GM23248 (cell line): ENCODE data around the gene OXA1L. TPM values are rescaled to one million over a fixed set of nuclear protein-coding genes. Genes with fewer than 3 reads are reported as not detected.
"Not testable (repeated sequence)": the region's sequence is repeated elsewhere in the genome, so short reads cannot be mapped to it uniquely, and the experiment has no call there.

ENCODE experiments used
- DNase-seq: peaks from one replicate; pipeline ENCODE4 v3.0.0-alpha.2; 2015
- H2AFZ ChIP-seq: fragments of 200-600 bp; sonication (generic); 2 replicates; pipeline ENCODE4 v1.6.1; 2016; ENCODE audit warnings: antibody characterized with exemption
- H3F3A ChIP-seq: fragments of 200-600 bp; sonication (generic); 2 replicates; pipeline ENCODE4 v1.6.1; 2016; ENCODE audit warnings: mild to moderate bottlenecking, antibody characterized with exemption, mixed run types; ENCODE audit not compliant: insufficient read depth
- H3K27ac ChIP-seq: fragments of 200-600 bp; sonication (generic); 2 replicates; pipeline ENCODE4 v1.5.1; 2016; ENCODE audit warnings: mild to moderate bottlenecking
- H3K27me3 ChIP-seq: fragments of 200-600 bp; sonication (generic); replicated peaks from 2 replicates; pipeline ENCODE4 v1.6.1; 2016; ENCODE audit warnings: mild to moderate bottlenecking; ENCODE audit not compliant: insufficient read depth
- H3K36me3 ChIP-seq: fragments of 200-600 bp; sonication (generic); 2 replicates; pipeline ENCODE4 v1.6.1; 2016; ENCODE audit warnings: low read depth, mild to moderate bottlenecking
- H3K4me1 ChIP-seq: fragments of 200-600 bp; sonication (generic); 2 replicates; pipeline ENCODE4 v1.6.1; 2016; ENCODE audit warnings: mild to moderate bottlenecking; ENCODE audit not compliant: insufficient read depth
- H3K4me2 ChIP-seq: fragments of 200-600 bp; sonication (generic); one replicate; pipeline ENCODE4 v1.6.1; 2016; ENCODE audit warnings: mild to moderate bottlenecking; ENCODE audit not compliant: unreplicated experiment
- H3K4me3 ChIP-seq: fragments of 200-600 bp; sonication (generic); 2 replicates; pipeline ENCODE4 v1.5.1; 2016; ENCODE audit warnings: mild to moderate bottlenecking
- H3K79me2 ChIP-seq: fragments of 200-600 bp; sonication (generic); 2 replicates; pipeline ENCODE4 v1.6.1; 2016; ENCODE audit warnings: mild to moderate bottlenecking; ENCODE audit not compliant: insufficient read depth
- H3K9ac ChIP-seq: fragments of 200-600 bp; sonication (generic); 2 replicates; pipeline ENCODE4 v1.6.1; 2016; ENCODE audit warnings: mild to moderate bottlenecking
- H3K9me2 ChIP-seq: fragments of 200-600 bp; sonication (generic); 2 replicates; pipeline ENCODE4 v1.6.1; 2016; ENCODE audit warnings: mixed run types, mild to moderate bottlenecking, moderate library complexity; ENCODE audit not compliant: insufficient read depth
- H3K9me3 ChIP-seq: fragments of 200-600 bp; sonication (generic); one replicate; pipeline ENCODE4 v1.6.1; 2017; ENCODE audit warnings: low read depth
- H4K20me1 ChIP-seq: fragments of 200-600 bp; sonication (generic); 2 replicates; pipeline ENCODE4 v1.6.0; 2016; ENCODE audit not compliant: insufficient read depth
- EZH2 ChIP-seq: fragments of 200-600 bp; sonication (generic); IDR thresholded peaks from 2 replicates; pipeline ENCODE4 v1.6.1; 2018; ENCODE audit warnings: antibody characterized with exemption, mild to moderate bottlenecking; ENCODE audit not compliant: insufficient read depth, poor library complexity, severe bottlenecking
- EZH2phosphoT487 ChIP-seq: fragments of 200-600 bp; sonication (generic); IDR thresholded peaks from 2 replicates; pipeline ENCODE4 v1.6.1; 2018; ENCODE audit warnings: antibody characterized with exemption, moderate library complexity, mild to moderate bottlenecking, low read depth; ENCODE audit not compliant: insufficient read depth
- WGBS, 2 experiments: methylation state at CpG; one replicate each; pipeline ENCODE4 v1.1.6; 2015 to 2017; ENCODE audit warnings: low lambda C conversion rate in 2 of 2, low coverage in 1 of 2; ENCODE audit errors: missing lambda C conversion rate in 2 of 2; 5-methylcytosine and 5-hydroxymethylcytosine counted together
- in situ Hi-C: fragments of 300-500 bp; cut with MboI; formaldehyde crosslinking; loops from 2 replicates; pipeline ENCODE4 v1.15.0; 2020
- polyA plus RNA-seq: library from polyadenylated mRNA; unstranded; fragments of >200 nt; fragmentation: Nextera tagmentation; extraction: Ambion mirVana; gene quantifications from 2 replicates; pipeline ENCODE4 v1.2.1, GENCODE V29; 2016
- total RNA-seq: library from RNA; depleted of rRNA; stranded (reverse); fragments of >200 nt; shearing (Covaris generic); gene quantifications from 2 replicates; pipeline ENCODE4 v1.2.3, GENCODE V29; 2014

Gene OXA1L
- total and polyA plus RNA-seq, 2 experiments from 2014 or later, result 48.1 to 78.6 TPM

GRCh38 chr14:22803687-22803974, 37.1 kb downstream of the OXA1L start:
- 83 to 86% methylated on average over 3 of the region's 3 CpGs for WGBS, 2 experiments
- in situ Hi-C loops, result no loop called here
- no peaks in the 10 kb centered on the region for H3K36me3 ChIP-seq

GRCh38 chr14:22805235-22805634, 38.7 kb downstream of the OXA1L start:
- H3K27ac ChIP-seq, H4K20me1 ChIP-seq, H3K36me3 ChIP-seq, H3K9me3 ChIP-seq, H3K4me3 ChIP-seq, H2AFZ ChIP-seq, H3K4me1 ChIP-seq, H3K9me2 ChIP-seq, H3K79me2 ChIP-seq, H3K9ac ChIP-seq, H3K27me3 ChIP-seq, DNase-seq, in situ Hi-C loops, H3F3A ChIP-seq, H3K4me2 ChIP-seq: not testable (repeated sequence)
- 95% methylated on average over 4 of the region's 4 CpGs for WGBS, 2 experiments

More at GRCh38 chr14:22803687-22803974, 37.1 kb downstream of the OXA1L start:
- DNase-seq, result no peak
- no peaks in the 10 kb centered on the region for H3K79me2 ChIP-seq
- TF ChIP-seq EZH2phosphoT487 (no peak), EZH2 (no peak)
- no peaks in the 10 kb centered on the region for H3F3A ChIP-seq
- no peaks in the 10 kb centered on the region for H3K4me1 ChIP-seq
- no peak overlapping the region for H3K27ac ChIP-seq
- H2AFZ ChIP-seq, result no peak overlapping the region
- no peaks in the 10 kb centered on the region for H3K9me2 ChIP-seq
- H3K9me3 ChIP-seq, result no peaks in the 10 kb centered on the region
- H3K4me2 ChIP-seq, result no peak overlapping the region
- H3K9ac ChIP-seq, result no peak overlapping the region
- H3K4me3 ChIP-seq, result no peak overlapping the region
- no peaks in the 10 kb centered on the region for H4K20me1 ChIP-seq
- no peaks in the 10 kb centered on the region for H3K27me3 ChIP-seq

- TF ChIP-seq EZH2phosphoT487 (no peak), EZH2 (no peak)
- no peak for DNase-seq
- H2AFZ ChIP-seq, result no peak overlapping the region
- no peak overlapping the region for H3K4me2 ChIP-seq
- H3K79me2 ChIP-seq, result no peaks in the 10 kb centered on the region
- no peaks in the 10 kb centered on the region for H3K9me2 ChIP-seq
- no peak overlapping the region for H3K27ac ChIP-seq
- no peak overlapping the region for H3K9ac ChIP-seq
- WGBS, 2 experiments, result 66 to 71% methylated on average over 13 of the region's 13 CpGs
- no peaks in the 10 kb centered on the region for H3K4me1 ChIP-seq
- H3F3A ChIP-seq, result no peaks in the 10 kb centered on the region
- H3K9me3 ChIP-seq, result no peaks in the 10 kb centered on the region
- no peaks in the 10 kb centered on the region for H3K27me3 ChIP-seq
- H3K36me3 ChIP-seq, result no peaks in the 10 kb centered on the region
- in situ Hi-C loops, result no loop called here
- no peak overlapping the region for H3K4me3 ChIP-seq
- H4K20me1 ChIP-seq, result no peaks in the 10 kb centered on the region
Observed at GRCh38 chr14:22807432-22808087, 41.1 kb downstream of the OXA1L start.

- 58 to 65% methylated on average over 5 of the region's 5 CpGs for WGBS, 2 experiments
- H3K27me3 ChIP-seq, result no peaks in the 10 kb centered on the region
- DNase-seq, result no peak
- no peak overlapping the region for H2AFZ ChIP-seq
- H3K4me1 ChIP-seq, result no peaks in the 10 kb centered on the region
- no peaks in the 10 kb centered on the region for H3K9me2 ChIP-seq
- H3K36me3 ChIP-seq, result no peaks in the 10 kb centered on the region
- H3K9me3 ChIP-seq, result no peaks in the 10 kb centered on the region
- in situ Hi-C loops, result no loop called here
- no peak overlapping the region for H3K9ac ChIP-seq
- no peak overlapping the region for H3K4me2 ChIP-seq
- H3K4me3 ChIP-seq, result no peak overlapping the region
- TF ChIP-seq EZH2phosphoT487 (no peak), EZH2 (no peak)
- H4K20me1 ChIP-seq, result no peaks in the 10 kb centered on the region
- H3K79me2 ChIP-seq, result no peaks in the 10 kb centered on the region
- no peak overlapping the region for H3K27ac ChIP-seq
- no peaks in the 10 kb centered on the region for H3F3A ChIP-seq
Observed at GRCh38 chr14:22808388-22809209, 42.1 kb downstream of the OXA1L start.
